Skeletal muscle satellite cell (primary cell): ENCODE data around the gene TRIM56.
"Not testable (repeated sequence)": the region's sequence is repeated elsewhere in the genome, so short reads cannot be mapped to it uniquely, and the experiment has no call there.

Source experiments
- H3K27me3 ChIP-seq: 2 replicates; pipeline ENCODE4 v1.7.0; 2013; ENCODE audit warnings: low read length; ENCODE audit not compliant: control insufficient read depth, insufficient read depth
- H3K36me3 ChIP-seq: 2 replicates; pipeline ENCODE4 v1.7.0; 2013; ENCODE audit warnings: mild to moderate bottlenecking, control low read depth, low read length; ENCODE audit not compliant: insufficient read depth
- H3K4me1 ChIP-seq: 2 replicates; pipeline ENCODE4 v1.7.0; 2013; ENCODE audit warnings: low read length; ENCODE audit not compliant: control insufficient read depth, insufficient read depth
- H3K4me2 ChIP-seq: 2 replicates; pipeline ENCODE4 v1.7.0; 2013; ENCODE audit warnings: mild to moderate bottlenecking, low read length
- H3K4me3 ChIP-seq: 2 replicates; pipeline ENCODE4 v1.7.0; 2013; ENCODE audit warnings: low read length
- H3K9ac ChIP-seq: 2 replicates; pipeline ENCODE4 v1.7.0; 2013; ENCODE audit warnings: mild to moderate bottlenecking, low read depth, low read length, moderate library complexity
- H3K9me3 ChIP-seq: replicated peaks from 2 replicates; pipeline ENCODE4 v1.7.0; 2013; ENCODE audit warnings: mild to moderate bottlenecking, control low read depth, low read length

TRIM56 gene

DNA sequence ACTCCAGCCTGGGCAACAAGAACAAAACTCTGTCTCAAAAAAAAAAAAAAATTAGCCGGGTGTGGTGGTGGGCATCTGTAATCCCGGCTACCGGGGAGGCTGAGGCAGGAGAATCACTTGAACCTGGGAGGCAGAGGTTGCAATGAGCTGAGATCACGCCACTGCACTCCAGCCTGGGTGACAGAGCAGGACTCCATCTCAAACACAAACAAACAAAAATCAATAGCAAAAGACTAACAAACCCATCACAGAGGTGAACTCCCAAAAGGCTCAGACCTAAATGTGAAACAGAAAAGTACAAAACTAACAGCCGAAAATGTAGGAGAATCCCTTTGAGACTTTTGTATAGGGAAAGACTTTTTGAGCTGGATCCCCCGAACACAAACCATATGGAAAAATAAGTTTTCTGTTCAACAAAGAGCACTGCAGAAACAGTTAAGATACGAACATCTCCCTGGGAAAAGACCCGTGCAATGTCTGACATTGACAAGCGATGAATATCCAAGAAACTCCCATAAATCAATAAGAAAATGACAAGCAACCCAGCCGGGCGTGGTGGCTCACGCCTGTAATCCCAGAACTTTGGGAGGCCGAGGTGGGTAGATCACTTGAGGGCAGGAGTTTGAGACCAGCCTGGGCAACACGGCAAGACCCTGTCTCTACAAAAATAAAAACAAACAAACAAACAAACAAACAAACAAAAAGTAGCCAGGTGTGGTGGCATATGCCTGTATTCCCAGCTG is 13.7 kb upstream of the TRIM56 start:
- H3K9me3 ChIP-seq, H3K4me1 ChIP-seq, H3K9ac ChIP-seq, H3K4me3 ChIP-seq, H3K4me2 ChIP-seq, H3K36me3 ChIP-seq: not testable (repeated sequence)
- H3K27me3 ChIP-seq: peaks cover 13% of the 10 kb centered on the region

DNA sequence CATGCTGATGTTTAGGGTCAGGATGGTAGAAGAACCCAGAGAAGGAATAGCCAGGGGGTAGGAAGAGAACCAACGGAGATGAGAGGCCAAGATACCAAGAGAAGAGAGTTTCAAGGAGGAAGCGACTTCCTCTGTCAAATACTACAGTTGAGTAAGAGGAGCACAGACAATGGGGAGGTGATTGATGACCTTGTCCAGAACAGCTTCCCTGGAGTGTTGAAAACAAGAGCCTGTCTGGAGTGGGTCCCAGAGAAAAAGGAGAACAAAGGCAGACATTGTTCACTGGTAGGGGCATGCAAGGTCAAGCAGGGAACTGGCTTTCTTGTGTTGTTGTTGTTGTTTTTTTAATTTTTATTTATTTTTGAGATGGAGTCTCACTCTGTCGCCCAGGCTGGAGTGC is 9.6 kb upstream of the TRIM56 start:
- Histone ChIP-seq H3K36me3 (no peaks in the 10 kb centered on the region), H3K4me3 (no peak overlapping the region)

DNA sequence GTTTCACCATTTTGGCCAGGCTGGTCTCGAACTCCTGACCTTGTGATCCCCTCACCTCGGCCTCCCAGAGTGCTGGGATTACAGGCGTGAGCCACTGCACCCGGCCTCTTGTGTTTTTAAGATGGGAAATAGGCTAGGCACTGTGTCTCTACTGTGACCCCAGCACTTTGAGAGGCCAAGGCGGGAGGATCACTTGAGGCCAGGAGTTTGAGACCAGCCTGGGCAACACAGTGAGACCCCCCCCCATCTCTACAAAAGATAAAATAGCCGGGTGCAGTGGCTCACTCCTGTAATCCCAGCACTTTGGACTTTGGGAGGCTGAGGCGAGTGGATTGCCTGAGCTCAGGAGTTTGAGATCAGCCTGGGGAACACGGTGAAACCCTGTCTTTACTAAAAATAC is 9.1 kb upstream of the TRIM56 start:
- H3K4me2 ChIP-seq, H3K9ac ChIP-seq, H3K9me3 ChIP-seq, H3K36me3 ChIP-seq, H3K4me3 ChIP-seq, H3K27me3 ChIP-seq, H3K4me1 ChIP-seq: not testable (repeated sequence)

More for the DNA sequence above, 9.6 kb upstream of the TRIM56 start:
- H3K9ac ChIP-seq: no peak overlapping the region
- H3K4me1 ChIP-seq: peaks cover 2% of the 10 kb centered on the region
- no peak overlapping the region for H3K4me2 ChIP-seq
- no peaks in the 10 kb centered on the region for H3K9me3 ChIP-seq
- H3K27me3 ChIP-seq: peaks cover 8% of the 10 kb centered on the region

DNA sequence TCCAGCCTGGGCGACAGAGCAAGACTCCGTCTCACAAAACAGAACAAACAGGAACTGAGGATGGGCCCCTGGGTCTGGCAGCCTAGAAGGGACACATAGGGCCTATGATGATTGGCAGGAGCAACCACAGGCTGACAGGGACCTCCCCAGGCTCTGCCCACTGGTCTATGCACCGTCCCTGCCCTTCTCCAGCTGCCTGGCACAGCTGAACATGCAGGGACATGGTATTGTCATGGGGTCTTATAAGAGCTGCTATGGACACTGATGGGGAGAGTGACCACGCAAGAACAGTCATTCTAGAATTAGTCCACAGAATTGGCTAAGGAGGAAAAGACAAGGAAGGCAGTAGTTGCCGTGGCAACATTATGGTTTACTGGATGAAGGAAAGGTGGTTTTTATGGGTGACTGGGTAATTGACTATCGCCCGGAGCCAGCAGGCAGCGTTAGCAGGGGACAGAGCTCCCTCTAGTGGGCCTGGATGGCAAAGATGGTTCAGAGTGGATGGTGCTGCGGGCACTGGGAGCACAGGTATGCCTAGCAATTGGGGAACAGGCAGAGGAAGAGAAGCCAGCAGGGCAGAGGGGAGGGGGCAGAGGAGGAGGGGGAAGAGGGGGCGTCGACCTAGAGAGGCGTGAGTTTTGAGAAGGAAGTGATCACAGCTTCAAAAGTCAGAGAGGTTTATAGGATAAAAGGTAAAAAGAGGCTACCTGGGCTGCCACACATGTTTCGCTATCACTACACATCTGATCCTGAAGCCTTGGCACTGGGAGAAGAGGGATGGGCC is 7.8 kb upstream of the TRIM56 start:
- Histone ChIP-seq H3K4me3 (no peak overlapping the region), H3K9me3 (no peaks in the 10 kb centered on the region)

DNA sequence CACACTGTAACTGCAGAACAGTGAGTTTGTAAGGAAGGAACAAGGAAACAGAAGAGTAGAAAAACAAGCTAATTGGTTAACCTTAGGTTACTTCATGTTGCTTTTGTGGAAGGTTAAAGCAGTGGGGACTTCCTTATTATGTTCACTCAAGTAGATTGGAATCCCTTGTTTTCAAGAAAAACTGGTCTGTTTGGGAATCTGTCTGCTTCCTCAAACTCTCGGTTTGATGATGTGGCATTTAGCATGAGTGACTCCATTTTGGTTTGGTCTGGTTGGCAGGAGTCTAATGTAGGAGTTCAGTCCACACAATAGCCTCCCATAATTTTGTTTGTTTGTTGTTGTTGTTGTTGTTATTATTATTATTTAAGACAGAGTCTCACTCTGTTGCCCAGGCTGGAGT is 3.8 kb upstream of the TRIM56 start:
- Histone ChIP-seq H3K4me3 (no peak overlapping the region), H3K9me3 (no peaks in the 10 kb centered on the region), H3K9ac (no peak overlapping the region), H3K4me2 (no peak overlapping the region), H3K4me1 (peaks cover 15% of the 10 kb centered on the region), H3K36me3 (no peaks in the 10 kb centered on the region), H3K27me3 (no peaks in the 10 kb centered on the region)

More for the DNA sequence above, 7.8 kb upstream of the TRIM56 start:
- Histone ChIP-seq H3K27me3 (peaks cover 5% of the 10 kb centered on the region), H3K9ac (no peak overlapping the region), H3K4me2 (no peak overlapping the region), H3K4me1 (peaks cover 2% of the 10 kb centered on the region), H3K36me3 (no peaks in the 10 kb centered on the region)

DNA sequence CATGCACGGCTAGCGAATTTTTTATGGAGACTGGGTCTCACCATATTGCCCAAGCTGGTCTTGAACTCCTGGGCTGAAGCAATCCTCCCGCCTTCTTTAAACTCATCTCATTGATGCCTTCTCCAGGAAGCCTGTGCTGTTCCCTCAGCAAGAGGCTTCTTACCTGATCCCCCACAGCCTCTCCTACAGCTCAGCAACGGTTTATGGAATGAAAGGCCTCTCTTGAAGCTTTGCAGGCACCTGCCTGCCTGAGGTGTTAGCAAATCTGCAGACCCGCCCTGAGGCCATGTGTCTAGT is 468 bp upstream of the TRIM56 start:
- no peaks in the 10 kb centered on the region for H3K9me3 ChIP-seq
- no peaks in the 10 kb centered on the region for H3K27me3 ChIP-seq
- H3K9ac ChIP-seq: peak overlapping the region; percentile 97
- peaks cover 24% of the 10 kb centered on the region for H3K36me3 ChIP-seq
- peak overlapping the region; percentile 97 for H3K4me3 ChIP-seq
- peak overlapping the region; percentile 99 for H3K4me2 ChIP-seq
- H3K4me1 ChIP-seq: peaks cover 45% of the 10 kb centered on the region

DNA sequence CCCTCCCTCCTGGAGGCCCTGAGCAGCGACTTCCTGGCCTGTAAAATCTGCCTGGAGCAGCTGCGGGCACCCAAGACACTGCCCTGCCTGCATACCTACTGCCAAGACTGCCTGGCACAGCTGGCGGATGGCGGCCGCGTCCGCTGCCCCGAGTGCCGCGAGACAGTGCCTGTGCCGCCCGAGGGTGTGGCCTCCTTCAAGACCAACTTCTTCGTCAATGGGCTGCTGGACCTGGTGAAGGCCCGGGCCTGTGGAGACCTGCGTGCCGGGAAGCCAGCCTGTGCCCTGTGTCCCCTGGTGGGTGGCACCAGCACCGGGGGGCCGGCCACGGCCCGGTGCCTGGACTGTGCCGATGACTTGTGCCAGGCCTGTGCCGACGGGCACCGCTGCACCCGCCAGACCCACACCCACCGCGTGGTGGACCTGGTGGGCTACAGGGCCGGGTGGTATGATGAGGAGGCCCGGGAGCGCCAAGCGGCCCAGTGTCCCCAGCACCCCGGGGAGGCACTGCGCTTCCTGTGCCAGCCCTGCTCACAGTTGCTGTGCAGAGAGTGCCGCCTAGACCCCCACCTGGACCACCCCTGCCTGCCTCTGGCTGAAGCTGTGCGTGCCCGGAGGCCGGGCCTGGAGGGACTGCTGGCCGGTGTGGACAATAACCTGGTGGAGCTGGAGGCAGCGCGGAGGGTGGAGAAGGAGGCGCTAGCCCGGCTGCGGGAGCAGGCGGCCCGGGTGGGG is 2.2 kb downstream of the TRIM56 start:
- Histone ChIP-seq H3K9me3 (no peaks in the 10 kb centered on the region), H3K4me1 (peaks cover 49% of the 10 kb centered on the region), H3K4me2 (peak overlapping the region; percentile 99), H3K9ac (peak overlapping the region; percentile 97), H3K36me3 (peaks cover 30% of the 10 kb centered on the region), H3K27me3 (no peaks in the 10 kb centered on the region), H3K4me3 (peak overlapping the region; percentile 49)

DNA sequence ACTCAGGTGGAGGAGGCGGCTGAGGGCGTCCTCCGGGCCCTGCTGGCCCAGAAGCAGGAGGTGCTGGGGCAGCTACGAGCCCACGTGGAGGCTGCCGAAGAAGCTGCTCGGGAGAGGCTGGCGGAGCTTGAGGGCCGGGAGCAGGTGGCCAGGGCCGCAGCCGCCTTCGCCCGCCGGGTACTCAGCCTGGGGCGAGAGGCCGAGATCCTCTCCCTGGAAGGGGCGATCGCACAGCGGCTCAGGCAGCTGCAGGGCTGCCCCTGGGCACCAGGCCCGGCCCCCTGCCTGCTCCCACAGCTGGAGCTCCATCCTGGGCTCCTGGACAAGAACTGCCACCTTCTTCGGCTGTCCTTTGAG is 2.8 kb downstream of the TRIM56 start:
- peak overlapping the region; percentile 99 for H3K4me2 ChIP-seq
- H3K9ac ChIP-seq: peak overlapping the region; percentile 97
- no peak overlapping the region for H3K4me3 ChIP-seq
- H3K9me3 ChIP-seq: no peaks in the 10 kb centered on the region
- no peaks in the 10 kb centered on the region for H3K27me3 ChIP-seq
- H3K36me3 ChIP-seq: peaks cover 30% of the 10 kb centered on the region
- peaks cover 49% of the 10 kb centered on the region for H3K4me1 ChIP-seq

DNA sequence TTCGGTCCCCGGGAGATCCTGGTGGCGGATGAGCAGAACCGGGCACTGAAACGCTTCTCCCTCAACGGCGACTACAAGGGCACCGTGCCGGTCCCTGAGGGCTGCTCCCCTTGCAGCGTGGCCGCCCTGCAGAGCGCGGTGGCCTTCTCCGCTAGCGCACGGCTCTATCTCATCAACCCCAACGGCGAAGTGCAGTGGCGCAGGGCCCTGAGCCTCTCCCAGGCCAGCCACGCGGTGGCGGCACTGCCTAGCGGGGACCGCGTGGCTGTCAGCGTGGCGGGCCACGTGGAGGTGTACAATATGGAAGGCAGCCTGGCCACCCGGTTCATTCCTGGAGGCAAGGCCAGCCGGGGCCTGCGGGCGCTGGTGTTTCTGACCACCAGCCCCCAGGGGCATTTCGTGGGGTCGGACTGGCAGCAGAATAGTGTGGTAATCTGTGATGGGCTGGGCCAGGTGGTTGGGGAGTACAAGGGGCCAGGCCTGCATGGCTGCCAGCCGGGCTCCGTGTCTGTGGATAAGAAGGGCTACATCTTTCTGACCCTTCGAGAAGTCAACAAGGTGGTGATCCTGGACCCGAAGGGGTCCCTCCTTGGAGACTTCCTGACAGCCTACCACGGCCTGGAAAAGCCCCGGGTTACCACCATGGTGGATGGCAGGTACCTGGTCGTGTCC is 3.7 kb downstream of the TRIM56 start:
- H3K4me1 ChIP-seq: peaks cover 57% of the 10 kb centered on the region
- no peaks in the 10 kb centered on the region for H3K27me3 ChIP-seq
- no peak overlapping the region for H3K4me2 ChIP-seq
- H3K9me3 ChIP-seq: no peaks in the 10 kb centered on the region
- H3K36me3 ChIP-seq: peaks cover 30% of the 10 kb centered on the region
- no peak overlapping the region for H3K9ac ChIP-seq
- no peak overlapping the region for H3K4me3 ChIP-seq

DNA sequence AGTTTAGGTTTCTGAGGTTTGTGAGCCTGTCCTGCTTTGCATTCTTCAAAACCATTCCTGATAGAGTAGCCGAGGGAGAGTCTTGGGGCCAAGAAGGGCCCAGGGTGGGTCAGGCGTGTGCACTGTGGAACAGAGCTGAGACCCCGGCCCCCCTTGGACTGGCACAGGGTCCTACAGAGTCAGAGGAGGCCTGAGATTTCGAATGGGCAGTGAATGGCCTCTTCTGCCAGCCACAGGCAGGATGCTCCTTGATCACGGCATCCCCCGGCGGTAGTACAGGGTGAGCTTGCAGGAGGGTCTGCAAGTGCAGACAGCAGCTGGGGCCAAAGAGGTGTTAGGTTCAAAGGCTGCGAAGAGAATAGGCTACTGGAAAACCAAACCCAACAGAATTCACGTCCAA is 4.6 kb downstream of the TRIM56 start:
- H3K9me3 ChIP-seq: no peaks in the 10 kb centered on the region
- H3K27me3 ChIP-seq: no peaks in the 10 kb centered on the region
- peaks cover 30% of the 10 kb centered on the region for H3K36me3 ChIP-seq
- peaks cover 64% of the 10 kb centered on the region for H3K4me1 ChIP-seq
- H3K9ac ChIP-seq: no peak overlapping the region
- no peak overlapping the region for H3K4me2 ChIP-seq
- no peak overlapping the region for H3K4me3 ChIP-seq

DNA sequence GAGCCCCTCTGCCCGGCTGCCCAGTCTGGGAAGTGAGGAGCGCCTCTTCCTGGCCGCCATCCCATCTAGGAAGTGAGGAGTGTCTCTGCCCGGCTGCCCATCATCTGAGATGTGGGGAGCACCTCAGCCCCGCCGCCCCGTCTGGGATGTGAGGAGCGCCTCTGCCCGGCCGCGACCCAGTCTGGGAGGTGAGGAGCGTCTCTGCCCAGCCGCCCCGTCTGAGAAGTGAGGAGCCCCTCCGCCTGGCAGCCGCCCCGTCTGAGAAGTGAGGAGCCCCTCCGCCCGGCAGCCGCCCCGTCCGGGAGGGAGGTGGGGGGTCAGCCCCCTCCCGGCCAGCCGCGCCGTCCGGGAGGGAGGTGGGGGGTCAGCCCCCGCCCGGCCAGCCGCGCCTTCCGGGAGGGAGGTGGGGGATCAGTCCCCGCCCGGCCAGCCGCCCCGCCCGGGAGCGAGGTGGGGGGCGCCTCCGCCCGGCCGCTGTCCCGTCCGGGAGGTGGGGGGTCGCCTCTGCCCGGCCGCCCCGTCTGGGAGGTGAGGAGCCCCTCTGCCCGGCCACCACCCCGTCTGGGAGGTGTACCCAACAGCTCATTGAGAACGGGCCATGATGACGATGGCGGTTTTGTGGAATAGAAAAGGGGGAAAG is 7.1 kb downstream of the TRIM56 start:
- not testable (repeated sequence) for H3K27me3 ChIP-seq, H3K4me3 ChIP-seq, H3K9ac ChIP-seq, H3K9me3 ChIP-seq, H3K4me2 ChIP-seq
- Histone ChIP-seq H3K36me3 (peaks cover 30% of the 10 kb centered on the region), H3K4me1 (peaks cover 51% of the 10 kb centered on the region)
